NCI-H748 (cell line): Measurements from ENCODE around the gene P4HA2.

Experiments used
- DNase-seq: peaks from one replicate; lab custom pipeline; 2025; ENCODE audit not compliant: unreplicated experiment; lab: John Stamatoyannopoulos, UW

Gene P4HA2

GRCh38 chr5:132265336-132266030 is 37.8 kb upstream of the P4HA2 start:
- DNase-seq: peak; percentile 66

GRCh38 chr5:132264546-132265335 is 37.1 kb upstream of the P4HA2 start:
- DNase-seq: no peak

- DNase-seq: no peak
These were observed 36.1 kb upstream of the P4HA2 start for GRCh38 chr5:132263548-132264261.

- DNase-seq: no peak
These were observed 35.4 kb upstream of the P4HA2 start for GRCh38 chr5:132262882-132263547.

- no peak for DNase-seq
These were observed 34.5 kb upstream of the P4HA2 start for GRCh38 chr5:132261881-132262845.

- no peak for DNase-seq
These were observed 33.3 kb upstream of the P4HA2 start for GRCh38 chr5:132260714-132261551.

GRCh38 chr5:132260051-132260450 is 32.4 kb upstream of the P4HA2 start:
- DNase-seq: no peak

- no peak for DNase-seq
These were observed 31.6 kb upstream of the P4HA2 start for GRCh38 chr5:132259069-132259851.

- no peak for DNase-seq
These were observed 30.7 kb upstream of the P4HA2 start for GRCh38 chr5:132258102-132259068.

- DNase-seq: no peak
These were observed 29.8 kb upstream of the P4HA2 start, which contains the start of gene PDLIM4 for GRCh38 chr5:132257131-132258101. PDLIM4 (plus strand) TSS chr5:132257696; CDS start chr5:132257735, 39 bp downstream.

GRCh38 chr5:132256783-132257130 is 29.1 kb upstream of the P4HA2 start:
- DNase-seq: no peak

GRCh38 chr5:132256086-132256782 is 28.6 kb upstream of the P4HA2 start:
- no peak for DNase-seq

GRCh38 chr5:132254321-132254977 is 26.8 kb upstream of the P4HA2 start:
- DNase-seq: no peak

- DNase-seq: peak; percentile 70
These were observed 26.0 kb upstream of the P4HA2 start for GRCh38 chr5:132253452-132254320.
